ENCODE results near the gene HAGHL.

HAGHL gene

GRCh38 chr16:722835-723633 is 3.9 kb upstream of the HAGHL start:
- DNase-seq: no peak

GRCh38 chr16:723695-724094 is 3.2 kb upstream of the HAGHL start:
- no peak for DNase-seq

GRCh38 chr16:724188-725040 is 2.5 kb upstream of the HAGHL start:
- DNase-seq: no peak

GRCh38 chr16:725041-725376 is 1.9 kb upstream of the HAGHL start:
- no peak for DNase-seq

GRCh38 chr16:725463-726187 is 1.3 kb upstream of the HAGHL start:
- no peak for DNase-seq

- DNase-seq: no peak
Observed at GRCh38 chr16:726188-726437, 793 bp upstream of the HAGHL start.

- DNase-seq: no peak
Observed at GRCh38 chr16:727291-727977, 528 bp downstream of the HAGHL start.

- peak; percentile 53 to 61 for DNase-seq
Observed at GRCh38 chr16:728131-728889, 1.4 kb downstream of the HAGHL start.

GRCh38 chr16:728890-729744 is 2.2 kb downstream of the HAGHL start:
- DNase-seq: no peak

GRCh38 chr16:729768-730665 is 3.1 kb downstream of the HAGHL start:
- DNase-seq: no peak

GRCh38 chr16:730666-731509 is 4.0 kb downstream of the HAGHL start:
- DNase-seq: no peak

- DNase-seq: no peak
Observed at GRCh38 chr16:732332-732731, 5.4 kb downstream of the HAGHL start.

- DNase-seq: no peak
Observed at GRCh38 chr16:732936-733335, 6.0 kb downstream of the HAGHL start.

GRCh38 chr16:733382-734207 is 6.7 kb downstream of the HAGHL start:
- DNase-seq: peak in 1 of 2 experiments; percentile 48

GRCh38 chr16:734208-734980 is 7.5 kb downstream of the HAGHL start:
- DNase-seq: no peak

- no peak for DNase-seq
Observed at GRCh38 chr16:734981-735881, 8.3 kb downstream of the HAGHL start.
